Nephron (organoid): ENCODE measurements around the gene OS9.
A peak's percentile ranks its signal among the peaks of the same experiment; 100 is the strongest.

Source experiments
- H3K27ac Mint-ChIP-seq, 3 experiments: 2 replicates each; pipeline ENCODE4 v1.8.0; 2020; ENCODE audit warnings: mixed read lengths in 3 of 3, mild to moderate bottlenecking in 2 of 3, moderate library complexity in 1 of 3
- H3K27me3 Mint-ChIP-seq: 2 replicates; pipeline ENCODE4 v1.8.0; 2021; ENCODE audit warnings: low read depth, mild to moderate bottlenecking, moderate library complexity, mixed read lengths
- H3K36me3 Mint-ChIP-seq: 2 replicates; pipeline ENCODE4 v1.8.0; 2020; ENCODE audit warnings: low read depth, mixed read lengths
- H3K4me1 Mint-ChIP-seq: 2 replicates; pipeline ENCODE4 v1.8.0; 2020; ENCODE audit warnings: mixed read lengths
- H3K4me3 Mint-ChIP-seq, 3 experiments: 2 replicates each; pipeline ENCODE4 v1.8.0; 2020; ENCODE audit warnings: mild to moderate bottlenecking in 3 of 3, mixed read lengths in 3 of 3, moderate library complexity in 2 of 3
- H3K9me3 Mint-ChIP-seq: 2 replicates; pipeline ENCODE4 v1.8.0; 2020; ENCODE audit warnings: mixed read lengths
- TF ChIP-seq, protein P1 (sequence below), 3 experiments: fragments of 200-600 bp; sonication (generic); IDR thresholded peaks; one replicate each; pipeline ENCODE4 v1.5.0; 2021; ENCODE audit warnings: antibody characterized with exemption in 3 of 3; ENCODE audit not compliant: unreplicated experiment in 3 of 3

OS9 gene

DNA sequence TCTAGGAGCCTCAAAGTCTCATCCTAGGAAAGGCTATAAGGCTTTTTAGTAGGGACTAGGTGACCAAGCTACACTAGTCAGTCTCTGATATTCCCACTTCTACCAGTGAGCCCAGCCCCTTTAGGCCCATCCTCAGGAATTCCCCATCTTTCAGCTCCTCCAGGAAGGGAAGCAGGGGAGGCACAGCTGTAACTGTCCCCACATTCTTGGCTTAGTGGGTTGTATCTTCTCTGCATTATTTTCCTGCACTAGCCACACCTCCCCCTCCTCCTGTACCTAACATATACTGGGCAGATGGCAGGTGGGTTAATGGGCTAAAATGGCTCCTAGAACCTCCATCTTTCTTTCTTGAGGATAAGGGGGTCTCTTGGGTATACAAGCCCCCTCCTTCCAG, 73.4 kb downstream of the OS9 start:
- peaks cover 26% of the 10 kb centered on the region for H3K4me1 Mint-ChIP-seq
- no peak overlapping the region for H3K27ac Mint-ChIP-seq
- H3K27me3 Mint-ChIP-seq, result peaks cover 73% of the 10 kb centered on the region
- peaks cover 21% of the 10 kb centered on the region for H3K36me3 Mint-ChIP-seq
- TF ChIP-seq, protein P1, sequence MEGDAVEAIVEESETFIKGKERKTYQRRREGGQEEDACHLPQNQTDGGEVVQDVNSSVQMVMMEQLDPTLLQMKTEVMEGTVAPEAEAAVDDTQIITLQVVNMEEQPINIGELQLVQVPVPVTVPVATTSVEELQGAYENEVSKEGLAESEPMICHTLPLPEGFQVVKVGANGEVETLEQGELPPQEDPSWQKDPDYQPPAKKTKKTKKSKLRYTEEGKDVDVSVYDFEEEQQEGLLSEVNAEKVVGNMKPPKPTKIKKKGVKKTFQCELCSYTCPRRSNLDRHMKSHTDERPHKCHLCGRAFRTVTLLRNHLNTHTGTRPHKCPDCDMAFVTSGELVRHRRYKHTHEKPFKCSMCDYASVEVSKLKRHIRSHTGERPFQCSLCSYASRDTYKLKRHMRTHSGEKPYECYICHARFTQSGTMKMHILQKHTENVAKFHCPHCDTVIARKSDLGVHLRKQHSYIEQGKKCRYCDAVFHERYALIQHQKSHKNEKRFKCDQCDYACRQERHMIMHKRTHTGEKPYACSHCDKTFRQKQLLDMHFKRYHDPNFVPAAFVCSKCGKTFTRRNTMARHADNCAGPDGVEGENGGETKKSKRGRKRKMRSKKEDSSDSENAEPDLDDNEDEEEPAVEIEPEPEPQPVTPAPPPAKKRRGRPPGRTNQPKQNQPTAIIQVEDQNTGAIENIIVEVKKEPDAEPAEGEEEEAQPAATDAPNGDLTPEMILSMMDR (IDR thresholded peaks at IDR 0.05; ENCODE audit: unreplicated experiment in 3 of 3), result no peak
- H3K9me3 Mint-ChIP-seq, result no peaks in the 10 kb centered on the region
- peak overlapping the region in 1 of 3 experiments; percentile 74 for H3K4me3 Mint-ChIP-seq

DNA sequence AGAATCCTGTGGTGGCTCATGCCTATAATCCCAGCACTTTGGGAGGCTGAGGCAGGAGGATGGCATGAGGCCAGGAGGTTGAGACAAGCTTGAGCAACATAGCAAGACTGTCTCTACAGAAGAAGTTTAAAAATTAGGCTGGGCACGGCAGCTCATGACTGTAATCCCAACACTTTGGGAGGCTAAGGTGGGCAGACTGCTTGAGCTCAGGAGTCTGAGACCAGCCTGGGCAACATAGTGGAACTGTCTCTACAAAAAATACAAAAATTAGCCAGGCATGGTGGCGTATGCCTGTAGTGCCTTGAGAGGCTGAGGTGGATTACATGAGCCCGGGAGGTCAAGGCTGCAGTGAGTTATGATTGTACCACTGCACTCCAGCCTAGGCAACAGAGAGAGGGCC, 73.9 kb downstream of the OS9 start:
- Mint-ChIP-seq H3K4me3 (no peak overlapping the region), H3K4me1 (peaks cover 28% of the 10 kb centered on the region), H3K27me3 (peaks cover 67% of the 10 kb centered on the region), H3K9me3 (no peaks in the 10 kb centered on the region), H3K36me3 (peaks cover 21% of the 10 kb centered on the region), H3K27ac (no peak overlapping the region)
- TF ChIP-seq, protein P1 (IDR thresholded peaks at IDR 0.05; ENCODE audit: unreplicated experiment in 3 of 3), result no peak

DNA sequence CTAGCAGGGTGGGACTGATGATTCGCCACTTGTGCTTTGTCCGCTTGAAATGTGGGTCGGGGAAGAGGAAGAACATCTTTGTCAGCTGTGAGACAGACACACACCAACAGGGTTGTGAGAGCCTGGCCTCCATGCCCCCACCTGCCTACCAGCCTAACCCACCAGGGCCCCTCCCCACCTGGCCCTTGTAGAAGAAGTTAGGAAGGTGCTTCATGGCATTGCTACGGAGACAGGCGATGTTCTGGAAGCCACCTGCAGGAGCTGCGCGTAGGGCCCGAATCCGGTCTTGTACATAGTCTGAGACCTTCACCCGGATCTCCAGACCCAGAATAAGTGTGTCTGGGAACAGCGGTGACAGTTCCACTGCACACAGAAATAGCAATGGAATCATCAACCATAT, 75.7 kb downstream of the OS9 start:
- H3K27me3 Mint-ChIP-seq, result peaks cover 50% of the 10 kb centered on the region

DNA sequence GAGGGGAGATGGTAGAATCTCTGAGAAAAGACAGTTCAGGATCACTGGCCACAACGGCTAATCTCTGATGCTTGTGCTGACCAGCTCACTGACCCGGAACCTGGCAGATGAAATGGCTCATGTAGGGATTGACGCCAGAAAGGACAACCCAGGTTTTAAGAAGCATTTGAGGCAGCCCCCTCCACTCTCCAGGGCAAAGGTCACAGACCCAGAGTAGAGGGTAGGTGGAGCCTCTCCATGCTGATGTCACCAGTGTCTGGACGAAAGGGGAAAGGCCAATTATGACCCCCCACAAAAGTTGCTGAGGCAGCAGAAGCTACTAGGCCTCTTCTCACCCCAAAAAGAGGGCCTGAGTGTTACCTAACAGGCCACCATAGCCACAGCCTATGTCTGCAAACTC, 76.8 kb downstream of the OS9 start:
- H3K36me3 Mint-ChIP-seq, result peaks cover 23% of the 10 kb centered on the region
- TF ChIP-seq, protein P1 (IDR thresholded peaks at IDR 0.05; ENCODE audit: unreplicated experiment in 3 of 3), result no peak
- H3K4me3 Mint-ChIP-seq, result peak overlapping the region; percentile 43 to 69 (median 68)
- peaks cover 38% of the 10 kb centered on the region for H3K27me3 Mint-ChIP-seq
- no peaks in the 10 kb centered on the region for H3K9me3 Mint-ChIP-seq
- H3K27ac Mint-ChIP-seq, result peak overlapping the region in 2 of 3 experiments; percentile 25 to 58
- peaks cover 35% of the 10 kb centered on the region for H3K4me1 Mint-ChIP-seq

More for the DNA sequence above, 75.7 kb downstream of the OS9 start:
- H3K9me3 Mint-ChIP-seq, result no peaks in the 10 kb centered on the region
- H3K36me3 Mint-ChIP-seq, result peaks cover 21% of the 10 kb centered on the region
- TF ChIP-seq, protein P1 (IDR thresholded peaks at IDR 0.05; ENCODE audit: unreplicated experiment in 3 of 3), result no peak
- H3K4me3 Mint-ChIP-seq, result peak overlapping the region; percentile 43 to 80 (median 53)
- no peak overlapping the region for H3K27ac Mint-ChIP-seq
- H3K4me1 Mint-ChIP-seq, result peaks cover 35% of the 10 kb centered on the region
